Activated naive CD8-positive, alpha-beta T cell (primary cell): ENCODE measurements around the gene SLC25A3.
"Not testable (repeated sequence)": the region's sequence is repeated elsewhere in the genome, so short reads cannot be mapped to it uniquely, and the experiment has no call there.

Experiments
- H3K27ac Mint-ChIP-seq: one replicate; pipeline ENCODE4 v1.8.0; 2021; ENCODE audit warnings: mixed read lengths
- H3K27me3 Mint-ChIP-seq: one replicate; pipeline ENCODE4 v1.8.0; 2021; ENCODE audit warnings: mixed read lengths
- H3K36me3 Mint-ChIP-seq: one replicate; pipeline ENCODE4 v1.8.0; 2021; ENCODE audit warnings: mixed read lengths
- H3K4me1 Mint-ChIP-seq: one replicate; pipeline ENCODE4 v1.8.0; 2021; ENCODE audit warnings: low read depth, mixed read lengths
- H3K4me3 Mint-ChIP-seq: one replicate; pipeline ENCODE4 v1.8.0; 2021; ENCODE audit warnings: mild to moderate bottlenecking, mixed read lengths
- H3K9me3 Mint-ChIP-seq: one replicate; pipeline ENCODE4 v1.8.0; 2021; ENCODE audit warnings: low read depth, mixed read lengths

SLC25A3 gene

DNA sequence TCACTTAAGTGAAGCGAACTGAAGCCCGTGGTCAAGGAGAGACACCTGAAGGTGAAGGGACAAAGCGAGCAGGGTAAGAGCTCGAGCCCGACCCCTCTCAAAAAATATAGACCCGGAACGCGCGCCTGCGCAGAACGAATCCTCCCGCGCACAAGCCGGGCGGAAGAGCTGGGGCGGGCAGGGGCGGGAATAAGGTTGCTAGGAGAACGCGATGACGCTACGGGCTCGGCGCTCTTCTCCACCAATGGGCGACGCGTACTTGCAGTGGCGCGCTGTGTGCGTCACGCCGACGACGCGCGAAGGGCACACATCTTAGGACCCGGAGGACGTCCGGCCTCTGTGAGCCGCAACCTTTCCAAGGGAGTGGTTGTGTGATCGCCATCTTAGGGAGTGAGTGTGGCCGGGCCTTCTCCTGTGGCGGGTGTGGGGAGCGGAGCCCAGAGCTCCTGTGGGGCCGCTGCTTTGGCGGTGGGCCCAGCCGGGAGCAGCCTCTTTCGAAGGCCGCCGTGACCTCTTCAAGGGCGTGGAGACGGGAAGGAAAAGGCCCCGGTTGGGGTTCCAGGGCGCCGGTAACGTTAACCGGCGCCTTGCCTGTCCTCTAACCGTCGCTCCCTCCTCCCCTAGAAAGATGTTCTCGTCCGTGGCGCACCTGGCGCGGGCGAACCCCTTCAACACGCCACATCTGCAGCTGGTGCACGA, at the start of gene SLC25A3:
SLC25A3 (plus strand) TSS at position 336 of the 699 bp plus-strand sequence; CDS start at position 629, 293 bp downstream.
- Mint-ChIP-seq H3K36me3 (peaks cover 16% of the 10 kb centered on the region), H3K27ac (peak within 1 kb of the TSS; percentile 98), H3K27me3 (no peaks in the 10 kb centered on the region), H3K4me3 (peak within 1 kb of the TSS; percentile 99), H3K4me1 (peaks cover 36% of the 10 kb centered on the region), H3K9me3 (no peaks in the 10 kb centered on the region)

DNA sequence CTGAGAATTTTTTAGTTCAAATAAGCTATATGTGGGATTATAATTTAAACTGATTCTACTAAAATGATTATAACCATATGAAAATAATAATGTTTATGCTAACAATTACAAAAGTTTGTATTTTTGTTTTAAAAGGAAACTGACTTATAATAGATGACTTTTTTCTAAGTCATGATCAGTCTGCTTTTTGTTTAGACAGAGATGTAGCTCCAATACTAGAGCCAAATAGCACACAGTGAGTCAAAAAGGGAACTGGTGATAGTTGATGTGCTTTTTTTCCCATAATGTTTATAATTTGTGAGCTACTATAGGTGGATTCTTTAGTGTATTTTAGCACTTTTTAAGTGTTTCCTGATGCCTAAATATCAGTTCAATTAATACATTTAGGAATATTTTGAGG, 49.8 kb upstream of the SLC25A3 start:
- Mint-ChIP-seq H3K9me3 (no peaks in the 10 kb centered on the region), H3K4me3 (no peak overlapping the region), H3K27ac (no peak overlapping the region), H3K36me3 (peaks cover 2% of the 10 kb centered on the region), H3K27me3 (no peaks in the 10 kb centered on the region), H3K4me1 (peaks cover 4% of the 10 kb centered on the region)

DNA sequence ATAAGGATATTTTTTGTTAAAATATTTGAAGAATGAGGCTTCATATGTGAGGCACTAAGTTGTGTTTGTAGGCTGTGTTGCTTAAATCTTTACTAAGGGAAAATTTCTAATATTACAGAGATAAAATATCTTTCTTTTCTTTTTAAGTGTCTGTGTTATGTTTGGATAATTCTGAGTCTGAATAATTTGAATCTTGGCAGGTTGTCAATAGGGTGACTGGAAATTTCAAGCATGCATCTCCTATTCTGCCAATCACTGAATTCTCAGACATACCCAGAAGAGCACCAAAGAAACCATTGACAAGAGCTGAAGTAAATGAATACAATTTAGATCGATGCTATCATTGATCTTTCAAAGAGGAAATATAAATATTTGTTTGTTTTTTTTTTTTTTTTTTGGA, 48.7 kb upstream of the SLC25A3 start:
- Mint-ChIP-seq H3K9me3 (no peaks in the 10 kb centered on the region), H3K27ac (no peak overlapping the region), H3K4me1 (peaks cover 4% of the 10 kb centered on the region), H3K36me3 (peaks cover 2% of the 10 kb centered on the region), H3K27me3 (no peaks in the 10 kb centered on the region), H3K4me3 (no peak overlapping the region)

DNA sequence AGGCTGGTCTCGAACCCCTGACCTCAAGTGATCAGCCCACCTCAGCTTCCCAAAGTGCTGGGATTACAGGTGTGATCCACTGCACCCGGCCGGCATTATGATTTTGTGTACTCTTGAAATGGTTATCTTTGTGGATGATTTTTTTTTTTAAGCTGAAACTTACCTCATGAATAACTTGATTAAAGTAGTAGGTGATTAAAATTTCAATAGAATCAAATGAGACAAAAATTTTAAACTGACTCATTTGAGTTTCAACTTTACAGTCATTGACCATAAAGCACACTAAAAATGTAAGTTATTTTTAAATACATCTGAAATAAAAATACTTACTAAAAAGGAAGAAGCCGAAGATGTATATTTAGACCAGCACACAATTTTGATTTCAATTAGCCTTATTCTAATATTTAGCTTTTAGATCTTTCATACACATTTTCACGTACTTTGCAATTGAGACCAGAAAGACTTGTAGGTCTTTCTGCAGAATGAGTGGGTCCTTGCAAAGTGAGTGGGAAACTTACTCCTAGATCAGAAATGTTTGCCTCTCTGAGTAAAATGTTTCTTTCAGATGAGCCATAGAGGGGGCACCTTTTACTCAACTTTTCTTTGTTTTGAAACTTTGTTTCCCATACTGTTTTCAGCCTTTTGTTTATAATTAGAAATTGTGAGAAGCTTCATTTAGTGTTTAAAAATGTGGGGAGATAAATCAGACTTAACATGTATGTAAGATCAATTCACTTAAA, 43.9 kb upstream of the SLC25A3 start:
- Mint-ChIP-seq H3K4me3 (no peak overlapping the region), H3K27ac (no peak overlapping the region)

DNA sequence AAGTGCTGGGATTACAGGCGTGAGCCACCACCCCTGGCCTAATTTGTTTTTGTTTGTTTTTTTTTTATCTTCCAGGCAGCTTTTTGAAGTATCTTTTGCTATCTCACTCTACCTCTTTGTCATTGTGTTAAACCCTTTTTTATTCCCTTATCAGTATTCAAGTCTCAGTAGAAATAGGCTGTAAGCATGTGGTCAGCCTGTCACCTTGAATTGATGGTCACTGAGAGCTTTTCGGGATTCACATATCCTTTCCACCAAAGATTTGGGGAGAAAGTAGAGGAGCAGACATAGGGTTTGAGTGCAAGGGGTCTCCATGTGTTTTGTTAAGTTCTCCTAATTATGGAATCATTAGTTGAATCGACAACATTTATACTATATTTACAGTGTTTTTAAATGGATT, 41.7 kb upstream of the SLC25A3 start:
- Mint-ChIP-seq H3K9me3 (no peaks in the 10 kb centered on the region), H3K27ac (no peak overlapping the region), H3K36me3 (peaks cover 4% of the 10 kb centered on the region), H3K4me1 (no peaks in the 10 kb centered on the region), H3K4me3 (no peak overlapping the region), H3K27me3 (no peaks in the 10 kb centered on the region)

More for the DNA sequence above, 43.9 kb upstream of the SLC25A3 start:
- Mint-ChIP-seq H3K27me3 (no peaks in the 10 kb centered on the region), H3K36me3 (peaks cover 4% of the 10 kb centered on the region), H3K4me1 (no peaks in the 10 kb centered on the region), H3K9me3 (no peaks in the 10 kb centered on the region)

DNA sequence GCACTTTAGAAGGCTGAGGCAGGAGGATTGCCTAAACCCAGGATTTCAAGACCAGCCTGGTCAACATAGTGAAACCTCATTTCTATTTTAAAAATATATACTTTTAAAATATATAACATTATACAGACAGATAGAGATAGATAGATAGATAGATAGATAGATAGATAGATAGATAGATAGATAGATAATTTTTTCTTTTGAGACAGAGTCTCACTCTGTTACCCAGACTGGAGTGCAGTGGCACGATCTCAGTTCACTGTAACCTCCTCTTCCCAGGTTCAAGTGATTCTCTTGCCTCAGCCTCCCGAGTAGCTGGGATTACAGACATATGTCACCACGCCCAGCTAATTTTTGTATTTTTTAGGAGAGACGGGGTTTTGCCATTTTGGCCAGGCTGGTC, 35.4 kb upstream of the SLC25A3 start:
- not testable (repeated sequence) for H3K27ac Mint-ChIP-seq, H3K36me3 Mint-ChIP-seq, H3K4me1 Mint-ChIP-seq, H3K27me3 Mint-ChIP-seq, H3K9me3 Mint-ChIP-seq, H3K4me3 Mint-ChIP-seq

DNA sequence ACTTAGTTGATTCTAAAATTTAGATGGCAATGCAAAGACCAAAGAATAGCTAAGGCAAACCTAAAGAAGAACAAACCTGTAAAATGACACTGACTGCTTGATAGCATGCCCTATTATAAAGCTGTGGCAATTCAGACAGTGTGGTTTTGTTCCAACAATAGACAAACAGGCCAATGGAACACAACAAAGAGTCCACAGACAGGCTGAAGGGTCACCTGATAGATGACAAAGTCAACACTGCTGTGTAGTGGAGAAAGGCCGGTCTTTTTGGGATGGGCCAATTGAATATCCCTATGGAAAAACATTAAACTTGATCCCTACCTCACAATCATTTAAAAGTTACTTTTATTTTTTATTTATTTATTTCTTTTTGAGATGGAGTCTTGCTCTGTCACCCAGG, 33.8 kb upstream of the SLC25A3 start:
- Mint-ChIP-seq H3K9me3 (no peaks in the 10 kb centered on the region), H3K4me1 (no peaks in the 10 kb centered on the region), H3K27me3 (no peaks in the 10 kb centered on the region), H3K4me3 (no peak overlapping the region), H3K36me3 (peaks cover 2% of the 10 kb centered on the region), H3K27ac (no peak overlapping the region)

DNA sequence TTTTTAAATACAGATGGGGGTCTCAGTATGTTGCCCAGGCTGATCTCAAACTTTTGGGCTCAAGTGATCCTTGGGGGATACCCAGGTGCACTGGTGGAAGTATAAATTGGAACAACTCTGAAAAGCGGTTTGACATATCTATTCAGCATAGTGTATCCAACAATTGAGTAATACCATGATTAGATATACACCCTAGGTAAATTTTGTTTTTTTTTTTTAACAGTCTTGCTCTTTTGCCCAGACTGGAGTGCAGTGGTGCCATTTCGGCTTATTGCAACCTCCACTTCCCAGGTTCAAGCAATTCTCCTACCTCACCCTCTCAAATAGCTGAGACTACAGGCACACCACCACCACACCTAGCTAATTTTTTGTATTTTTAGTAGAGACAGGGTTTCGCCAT, 31.6 kb upstream of the SLC25A3 start:
- no peaks in the 10 kb centered on the region for H3K9me3 Mint-ChIP-seq

DNA sequence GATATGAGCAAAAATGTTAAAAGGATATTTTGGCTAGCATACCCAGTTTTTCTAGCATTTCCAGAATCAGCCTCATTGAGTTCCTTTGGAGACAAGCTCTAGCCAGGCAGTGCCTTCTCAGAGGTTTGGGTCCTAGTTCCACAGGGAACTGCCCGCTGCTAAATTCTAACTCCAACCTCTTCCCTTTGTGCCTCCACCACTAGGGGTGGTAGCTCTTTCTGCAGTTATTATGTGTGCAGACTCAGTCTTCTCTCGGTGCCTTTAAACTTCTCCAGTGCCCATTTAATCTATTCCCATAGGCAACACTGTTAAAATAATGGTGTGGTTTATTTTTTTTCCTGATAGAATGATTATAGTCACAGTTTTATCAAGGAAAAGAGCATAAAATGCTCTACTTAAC, 21.5 kb upstream of the SLC25A3 start:
- H3K9me3 Mint-ChIP-seq = no peaks in the 10 kb centered on the region
- H3K4me3 Mint-ChIP-seq = no peak overlapping the region
- no peaks in the 10 kb centered on the region for H3K4me1 Mint-ChIP-seq
- no peaks in the 10 kb centered on the region for H3K27me3 Mint-ChIP-seq
- no peak overlapping the region for H3K27ac Mint-ChIP-seq
- H3K36me3 Mint-ChIP-seq = no peaks in the 10 kb centered on the region

More for the DNA sequence above, 31.6 kb upstream of the SLC25A3 start:
- Mint-ChIP-seq H3K4me1 (peaks cover 3% of the 10 kb centered on the region), H3K27me3 (no peaks in the 10 kb centered on the region), H3K36me3 (peaks cover 2% of the 10 kb centered on the region), H3K27ac (no peak overlapping the region), H3K4me3 (no peak overlapping the region)

DNA sequence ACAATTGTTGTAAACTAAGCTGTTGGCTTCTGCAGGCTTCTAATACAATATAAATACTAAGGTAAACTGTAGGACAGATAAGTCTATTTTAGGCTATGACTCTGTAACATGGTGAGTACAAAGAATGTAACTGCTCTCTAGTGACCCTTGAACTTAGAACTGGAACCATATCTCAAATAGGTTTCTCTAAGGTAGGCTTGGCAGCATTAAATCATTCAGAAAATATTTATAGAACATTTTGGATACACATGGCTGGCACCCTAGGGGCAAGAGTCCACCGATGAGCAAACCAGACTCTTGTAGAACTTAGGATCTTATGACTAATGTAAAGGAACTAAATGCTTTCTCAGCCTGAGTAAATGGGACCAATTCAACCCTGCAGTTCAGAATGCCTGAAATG, 19.4 kb upstream of the SLC25A3 start:
- Mint-ChIP-seq H3K4me3 (no peak overlapping the region), H3K36me3 (no peaks in the 10 kb centered on the region), H3K27me3 (no peaks in the 10 kb centered on the region), H3K9me3 (no peaks in the 10 kb centered on the region), H3K4me1 (no peaks in the 10 kb centered on the region), H3K27ac (no peak overlapping the region)

DNA sequence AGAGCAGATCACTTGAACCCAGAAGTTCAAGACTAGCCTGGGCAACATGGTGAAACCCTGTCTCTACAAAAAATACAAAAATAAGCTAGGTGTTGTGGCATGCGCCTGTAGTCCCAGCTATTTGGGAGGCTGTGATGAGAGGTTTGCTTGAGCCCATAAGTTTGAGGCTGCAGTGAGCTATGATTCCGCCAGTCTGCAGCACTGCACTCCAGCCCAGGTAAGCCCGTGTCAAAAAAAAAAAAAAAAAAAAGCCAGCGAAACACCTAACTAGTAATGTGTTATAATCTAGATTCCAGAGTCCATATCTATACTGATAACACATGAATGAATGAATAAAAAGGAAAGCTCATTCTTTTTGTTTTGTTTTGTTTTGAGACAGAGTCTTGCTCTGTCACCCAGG, 18.5 kb upstream of the SLC25A3 start:
- H3K4me3 Mint-ChIP-seq = no peak overlapping the region
- H3K27me3 Mint-ChIP-seq = no peaks in the 10 kb centered on the region
- H3K4me1 Mint-ChIP-seq = no peaks in the 10 kb centered on the region
- no peaks in the 10 kb centered on the region for H3K9me3 Mint-ChIP-seq
- H3K27ac Mint-ChIP-seq = no peak overlapping the region
- H3K36me3 Mint-ChIP-seq = no peaks in the 10 kb centered on the region

DNA sequence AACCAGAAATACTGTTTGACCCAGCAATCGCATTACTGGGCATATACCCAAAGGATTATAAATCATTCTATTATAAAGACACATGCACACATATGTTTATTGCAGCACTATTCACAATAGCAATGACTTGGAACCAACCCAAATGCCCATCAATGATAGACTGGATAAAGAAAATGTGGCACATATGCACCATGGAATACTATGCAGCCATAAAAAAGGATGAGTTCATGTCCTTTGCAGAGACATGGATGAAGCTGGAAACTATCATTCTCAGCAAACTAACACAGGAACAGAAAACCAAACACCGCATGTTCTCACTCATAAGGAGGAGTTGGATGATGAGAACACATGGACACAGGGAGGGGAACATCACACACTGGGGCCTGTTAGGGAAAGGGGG, 16.7 kb upstream of the SLC25A3 start:
- not testable (repeated sequence) for H3K27me3 Mint-ChIP-seq, H3K4me3 Mint-ChIP-seq, H3K36me3 Mint-ChIP-seq, H3K4me1 Mint-ChIP-seq, H3K9me3 Mint-ChIP-seq, H3K27ac Mint-ChIP-seq

DNA sequence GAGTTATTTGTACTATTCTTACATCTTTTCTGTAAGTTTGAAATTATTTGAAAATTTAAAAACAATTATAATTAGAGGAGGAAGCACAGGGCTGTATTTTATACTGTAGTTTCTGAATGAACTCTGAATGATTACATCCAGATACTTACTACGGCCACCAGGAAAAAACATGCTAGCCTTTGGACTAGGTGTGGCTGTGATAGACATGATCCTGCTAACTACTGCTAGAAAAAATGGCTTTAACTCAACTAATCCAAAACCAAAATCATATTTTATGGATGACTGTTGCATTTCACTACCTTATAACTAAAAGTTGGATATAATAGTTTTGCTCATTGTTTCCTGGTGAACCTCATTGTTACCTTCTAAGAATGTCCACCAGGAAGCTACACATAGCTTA, 15.1 kb upstream of the SLC25A3 start:
- Mint-ChIP-seq H3K36me3 (no peaks in the 10 kb centered on the region), H3K27me3 (no peaks in the 10 kb centered on the region)

DNA sequence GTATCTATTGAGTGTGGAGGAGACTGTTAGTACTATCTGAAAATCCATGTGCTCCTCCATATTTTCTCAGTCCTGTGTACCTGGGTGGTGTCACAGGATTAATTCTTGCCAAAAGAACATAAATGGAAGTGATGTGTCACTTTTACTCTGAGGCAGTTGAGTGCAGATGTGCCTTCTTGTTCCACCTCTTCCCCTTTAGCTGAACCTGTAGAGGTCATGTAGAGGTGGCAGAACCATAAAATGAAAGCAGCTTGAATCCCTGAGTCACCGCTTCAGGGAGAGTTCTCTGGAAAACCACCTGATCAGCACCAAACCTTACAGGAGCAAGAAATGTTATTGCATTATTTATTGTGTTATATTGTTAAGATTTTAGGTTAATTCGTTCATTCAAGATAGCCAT, 14.7 kb upstream of the SLC25A3 start:
- Mint-ChIP-seq H3K4me3 (no peak overlapping the region), H3K27ac (no peak overlapping the region), H3K27me3 (no peaks in the 10 kb centered on the region), H3K9me3 (no peaks in the 10 kb centered on the region), H3K4me1 (no peaks in the 10 kb centered on the region), H3K36me3 (no peaks in the 10 kb centered on the region)

More for the DNA sequence above, 15.1 kb upstream of the SLC25A3 start:
- no peaks in the 10 kb centered on the region for H3K4me1 Mint-ChIP-seq
- no peak overlapping the region for H3K4me3 Mint-ChIP-seq
- H3K9me3 Mint-ChIP-seq = no peaks in the 10 kb centered on the region
- H3K27ac Mint-ChIP-seq = no peak overlapping the region

DNA sequence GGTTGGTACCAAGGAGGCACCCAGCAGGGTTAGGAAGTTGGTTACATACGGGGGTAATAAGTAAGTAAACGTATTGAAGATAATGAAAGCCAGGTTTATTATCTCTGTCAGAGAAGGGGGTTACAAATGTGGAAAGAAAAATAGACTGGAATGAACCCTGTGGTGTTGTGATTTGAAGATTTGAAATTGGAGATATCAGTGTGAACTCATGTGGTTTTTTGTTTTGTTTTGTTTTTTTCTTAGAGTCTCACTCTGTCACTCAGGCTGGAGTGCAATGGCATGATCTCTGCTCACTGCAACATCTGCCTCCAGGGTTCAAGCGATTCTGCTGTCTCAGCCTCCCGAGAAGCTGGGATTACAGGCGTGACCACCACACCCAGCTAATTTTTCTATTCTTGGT, 14.1 kb upstream of the SLC25A3 start:
- Mint-ChIP-seq H3K27me3 (no peaks in the 10 kb centered on the region), H3K27ac (no peak overlapping the region), H3K9me3 (no peaks in the 10 kb centered on the region), H3K4me1 (no peaks in the 10 kb centered on the region), H3K4me3 (no peak overlapping the region), H3K36me3 (no peaks in the 10 kb centered on the region)

DNA sequence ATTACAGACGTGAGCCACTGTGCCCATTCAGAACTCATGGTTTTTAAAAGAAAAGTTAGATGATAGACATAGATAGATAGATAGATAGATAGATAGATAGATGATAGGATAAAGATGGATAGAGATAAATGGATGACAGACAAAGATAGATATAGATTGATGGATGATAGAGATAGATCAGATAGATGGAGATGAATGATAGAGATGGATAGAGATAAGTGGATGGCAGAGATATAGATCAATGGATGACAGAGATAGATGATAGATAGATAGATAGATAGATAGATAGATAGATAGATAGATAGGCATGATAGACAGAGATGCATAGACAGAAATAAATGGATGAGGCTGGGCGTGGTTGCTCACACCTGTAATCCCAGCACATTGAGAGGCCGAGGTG, 13.7 kb upstream of the SLC25A3 start:
- no peaks in the 10 kb centered on the region for H3K9me3 Mint-ChIP-seq
- no peaks in the 10 kb centered on the region for H3K4me1 Mint-ChIP-seq
- H3K4me3 Mint-ChIP-seq = no peak overlapping the region
- no peak overlapping the region for H3K27ac Mint-ChIP-seq
- no peaks in the 10 kb centered on the region for H3K36me3 Mint-ChIP-seq
- H3K27me3 Mint-ChIP-seq = no peaks in the 10 kb centered on the region
